NCI-H2227 (cell line): ENCODE results near the gene CNNM4.

Source experiments
- DNase-seq: peaks from one replicate; lab custom pipeline; 2025; ENCODE audit not compliant: unreplicated experiment; lab: John Stamatoyannopoulos, UW

Gene CNNM4

DNA sequence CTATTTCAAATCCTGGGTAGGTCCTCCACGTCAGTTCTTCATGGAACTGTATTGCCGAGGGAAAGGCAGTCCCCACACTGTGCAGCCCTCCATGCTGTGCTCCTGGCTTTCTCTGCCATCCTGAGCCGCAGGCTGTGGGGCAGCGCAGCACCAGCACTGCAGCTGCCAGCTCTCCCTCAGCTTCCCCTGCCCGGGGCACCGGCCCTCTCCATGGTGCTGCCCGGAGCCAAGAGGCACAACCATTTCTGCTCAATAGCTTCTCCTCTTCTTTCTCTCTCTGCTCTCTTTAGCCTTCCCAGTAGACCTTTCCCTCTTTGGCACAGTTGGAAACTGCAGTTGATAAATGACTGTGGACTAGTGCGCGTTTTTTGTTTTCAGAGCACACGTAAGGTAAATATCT lies 71.0 kb downstream of the CNNM4 start:
- no peak for DNase-seq

DNA sequence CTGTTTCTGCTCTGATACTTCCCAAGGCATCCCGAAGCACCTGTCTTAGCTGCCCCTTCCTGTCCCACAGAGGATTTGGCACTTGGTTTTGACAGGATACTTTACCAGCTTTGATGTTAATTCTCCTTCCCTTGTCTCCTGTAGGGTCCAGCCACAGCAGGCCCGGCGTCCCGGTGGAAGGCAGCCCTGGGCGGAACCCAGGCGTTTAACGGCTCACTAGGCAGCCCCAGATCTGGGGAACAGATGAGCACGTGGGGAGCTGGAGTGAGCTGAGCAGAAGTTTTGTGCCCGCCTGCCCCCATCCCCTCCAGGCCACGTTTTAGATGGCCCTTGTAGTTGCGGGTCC lies 71.7 kb downstream of the CNNM4 start:
- no peak for DNase-seq

DNA sequence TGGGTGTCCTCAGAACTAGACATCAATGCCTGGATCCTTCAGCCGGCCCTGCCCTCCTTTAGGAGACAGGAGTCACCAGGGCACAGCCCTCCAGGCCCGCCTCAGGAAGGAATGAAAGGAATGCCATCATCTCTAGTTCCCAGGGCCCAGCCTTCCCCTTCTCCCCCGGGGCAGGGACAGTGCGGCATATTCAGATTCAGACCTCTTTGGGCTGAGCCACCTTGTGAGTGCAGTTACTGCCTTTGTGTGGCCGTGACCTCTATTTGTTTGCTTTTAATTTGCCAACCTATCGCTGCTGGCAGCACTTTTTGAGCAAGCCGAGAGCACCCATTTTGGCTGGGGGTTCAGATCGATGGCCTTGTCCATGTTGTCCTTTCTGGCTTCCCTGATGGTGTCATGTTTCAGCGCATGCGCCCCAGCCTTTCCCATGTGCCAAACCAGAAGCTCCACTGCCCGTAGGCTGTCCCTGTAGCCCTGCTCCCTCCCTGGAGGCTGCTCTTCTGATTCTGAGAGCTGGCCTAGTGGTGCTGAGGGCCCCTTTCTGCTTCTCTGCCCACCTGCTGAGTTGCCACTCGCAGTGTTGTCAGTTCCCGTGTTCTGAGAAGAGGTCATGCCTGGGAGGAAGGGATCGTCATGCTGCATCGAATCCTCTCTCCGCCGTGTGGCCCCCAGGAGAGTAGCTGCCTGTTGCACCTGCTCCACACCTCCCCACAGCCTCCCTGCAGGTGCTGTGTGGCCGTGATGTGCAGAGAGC lies 72.2 kb downstream of the CNNM4 start:
- peak; percentile 55 for DNase-seq

DNA sequence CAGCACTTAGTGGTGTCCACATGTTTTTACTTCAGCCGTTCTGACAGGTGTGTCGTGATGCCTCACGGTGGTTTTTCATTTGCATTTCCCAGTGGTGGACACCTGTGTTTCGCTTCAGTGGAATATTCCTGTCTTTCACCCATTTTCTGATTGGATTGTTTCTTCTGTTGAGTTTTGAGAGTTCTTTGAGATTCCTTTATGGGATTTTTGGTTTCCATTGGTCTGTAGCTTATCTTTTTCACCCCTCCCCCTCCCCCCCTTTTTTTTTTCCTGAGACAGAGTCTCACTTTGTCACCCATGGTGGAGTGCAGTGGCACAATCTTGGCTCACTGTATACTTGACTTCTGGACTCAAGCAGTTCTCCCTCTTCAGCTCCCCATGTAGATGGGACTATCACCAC lies 75.1 kb downstream of the CNNM4 start:
- no peak for DNase-seq

GRCh38 chr2:96837575-96837974 lies 76.9 kb downstream of the CNNM4 start:
- no peak for DNase-seq

DNA sequence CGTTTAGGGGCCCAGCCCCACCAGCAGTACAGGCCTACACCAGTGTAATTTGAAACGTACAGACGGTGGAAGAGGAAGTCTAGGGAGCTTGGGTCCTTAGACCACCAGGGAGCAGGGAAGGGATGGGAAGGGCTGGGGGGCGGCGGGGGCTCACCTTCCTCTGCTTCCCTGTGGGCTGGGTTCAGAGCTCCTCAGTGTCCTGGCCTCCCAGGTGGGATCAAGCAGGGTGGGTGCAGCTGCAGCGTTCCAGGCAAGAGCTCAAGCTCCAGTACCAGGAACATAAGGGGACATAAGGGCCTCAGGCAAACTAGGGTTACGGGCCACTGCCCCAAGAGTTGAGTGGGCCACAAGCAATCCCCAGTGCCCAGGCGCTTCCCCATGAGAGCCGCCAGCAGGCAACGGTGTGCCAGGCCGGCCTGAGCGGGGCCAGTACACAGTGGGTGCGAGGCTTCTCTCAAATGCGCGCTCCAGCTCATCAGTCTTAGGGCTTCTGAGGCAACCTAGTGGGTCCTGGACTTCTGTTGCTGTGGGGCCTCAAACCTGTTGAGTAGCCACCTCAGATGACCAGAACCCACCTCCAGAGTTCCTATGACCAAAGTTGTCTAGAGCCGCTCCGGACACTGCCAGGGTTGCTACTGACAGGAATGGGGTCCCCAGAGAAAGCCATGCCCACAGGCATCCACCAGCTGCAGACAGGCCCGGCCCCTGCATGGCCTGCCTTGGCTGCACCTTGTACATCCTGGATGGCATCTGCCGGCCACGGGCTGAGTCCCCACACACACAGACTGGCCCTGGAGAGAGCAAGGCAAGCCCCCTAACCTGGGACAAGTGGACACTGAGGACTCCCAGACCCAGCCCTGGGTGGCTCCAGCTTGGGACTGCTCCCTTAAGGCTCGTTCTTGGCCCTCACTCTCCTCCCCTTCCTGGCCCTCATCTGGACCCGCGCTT lies 77.9 kb downstream of the CNNM4 start:
- DNase-seq = no peak

- DNase-seq = no peak
Measured at GRCh38 chr2:96839293-96839874, 78.7 kb downstream of the CNNM4 start.

GRCh38 chr2:96839875-96840850 lies 79.5 kb downstream of the CNNM4 start:
- DNase-seq = no peak

DNA sequence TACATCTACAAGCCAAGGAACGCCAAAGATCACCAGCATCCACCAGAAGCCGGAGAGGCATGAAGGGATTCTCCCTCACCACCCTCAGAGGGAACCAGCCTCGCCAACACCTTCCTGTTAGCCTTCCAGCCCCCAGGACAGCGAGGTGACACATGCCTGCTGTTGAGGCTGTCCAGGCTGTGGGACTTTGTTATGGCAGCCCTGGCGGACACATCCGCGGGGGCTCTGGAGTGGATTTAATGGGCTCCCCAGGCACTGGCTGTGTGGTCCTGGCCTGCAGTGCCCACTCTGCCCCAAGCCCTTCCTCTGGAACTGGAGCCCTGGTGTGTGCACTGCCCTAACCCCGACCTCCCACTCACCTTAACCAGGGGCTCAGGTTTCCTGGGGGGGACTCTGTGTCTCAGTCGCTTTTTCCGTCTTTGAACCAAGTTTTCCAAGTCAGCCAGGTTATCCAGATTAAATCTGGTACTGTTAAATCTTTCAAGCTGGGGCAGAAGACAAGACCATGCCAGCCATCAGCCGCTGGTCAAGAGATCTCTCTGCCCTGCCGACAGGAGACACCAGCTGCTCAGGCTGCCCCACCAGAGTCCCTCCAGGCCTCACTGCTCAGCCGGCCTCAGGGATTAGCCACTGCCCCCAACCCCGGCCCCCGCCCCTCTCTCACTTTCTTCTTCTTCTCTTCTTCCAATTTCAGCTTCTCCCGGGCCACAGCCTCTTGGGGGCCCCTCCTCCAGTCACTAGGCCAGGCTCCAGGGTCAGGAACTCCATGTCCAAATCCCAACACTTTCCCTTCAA lies 81.2 kb downstream of the CNNM4 start:
- DNase-seq = no peak

DNA sequence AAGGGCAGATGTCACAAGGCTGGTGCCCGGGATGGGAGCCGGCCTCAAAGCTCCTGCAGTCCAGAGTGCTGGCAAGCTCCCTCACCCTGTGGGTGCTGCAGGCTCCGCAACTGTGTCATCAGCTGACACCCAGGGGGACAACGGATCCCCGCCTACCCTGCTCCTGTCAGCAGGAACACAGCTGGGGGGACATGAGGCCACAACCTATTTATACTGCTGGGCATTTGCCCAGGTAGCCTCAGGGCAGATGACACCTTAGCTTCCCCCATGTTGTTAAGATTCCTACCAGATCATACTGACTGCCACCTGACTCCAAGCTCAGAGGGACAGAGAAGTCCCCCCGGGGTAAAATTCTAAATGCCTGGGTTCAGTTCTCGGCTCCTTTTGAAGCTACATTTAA lies 81.9 kb downstream of the CNNM4 start:
- DNase-seq = no peak

GRCh38 chr2:96843538-96844268 lies 83.0 kb downstream of the CNNM4 start, which contains the start of gene ANKRD23:
ANKRD23 (minus strand) TSS chr2:96844021; CDS start chr2:96843992, 29 bp downstream.
- no peak for DNase-seq

DNA sequence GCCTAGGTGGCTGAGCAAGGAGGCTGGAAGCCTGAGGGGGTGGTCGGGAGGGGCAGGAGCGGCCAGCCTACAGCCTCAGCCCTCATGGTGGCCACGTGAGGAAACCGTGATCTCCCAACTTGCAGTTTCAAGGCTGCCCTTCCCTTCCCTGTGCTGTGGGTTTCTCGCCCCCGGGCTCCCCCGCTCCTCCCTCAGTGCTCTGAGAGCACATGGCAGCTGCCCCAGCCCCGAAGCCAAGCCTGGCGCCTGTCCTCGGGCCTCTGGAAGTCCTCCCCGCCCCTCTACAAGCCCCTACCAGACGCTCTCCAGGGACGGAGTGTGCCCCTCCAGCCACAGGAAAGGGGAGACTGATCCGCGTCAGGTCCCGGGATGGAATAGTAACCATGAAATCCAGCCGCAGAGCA lies 83.7 kb downstream of the CNNM4 start:
- no peak for DNase-seq

DNA sequence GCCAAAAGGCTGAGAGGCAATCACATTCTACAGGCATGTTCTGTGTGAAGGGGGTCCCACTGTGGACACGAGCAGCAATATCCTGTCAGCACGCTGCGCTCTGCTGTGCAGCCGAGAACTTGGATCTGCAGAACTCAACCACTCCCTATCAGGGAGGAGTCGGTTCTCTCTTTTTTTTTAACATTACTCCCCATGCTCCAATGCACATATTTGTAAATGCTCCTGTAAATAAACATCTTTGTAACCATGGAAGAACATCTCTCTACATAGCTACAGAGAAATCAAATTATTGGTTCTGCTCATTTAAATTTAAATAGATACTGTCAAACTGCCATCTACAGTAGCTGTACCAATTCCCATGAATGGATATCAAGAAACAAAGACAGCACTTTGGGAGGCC lies 86.1 kb downstream of the CNNM4 start:
- no peak for DNase-seq

DNA sequence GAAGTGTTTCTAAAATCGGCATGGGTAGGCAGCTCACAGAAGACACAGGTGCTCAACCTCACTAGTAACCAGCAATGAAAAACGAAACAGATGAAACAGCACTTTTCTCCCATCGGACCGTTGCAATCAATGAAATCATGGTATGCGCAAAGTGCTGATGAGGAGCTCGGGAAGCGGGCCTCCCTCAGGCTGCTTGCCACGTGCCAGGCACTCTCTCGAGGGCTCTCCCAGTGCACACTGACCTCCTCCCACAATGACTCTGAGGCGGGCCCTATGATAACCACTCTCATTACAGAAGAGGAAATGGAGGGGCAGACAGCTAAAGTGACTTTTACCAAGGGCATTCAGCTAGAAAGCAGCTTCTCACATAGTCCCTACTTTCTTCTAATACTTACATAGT lies 86.9 kb downstream of the CNNM4 start:
- DNase-seq = no peak

GRCh38 chr2:96848264-96848663 lies 87.6 kb downstream of the CNNM4 start:
- DNase-seq = no peak

- DNase-seq = no peak
Measured at GRCh38 chr2:96852667-96853066, 92.0 kb downstream of the CNNM4 start.

DNA sequence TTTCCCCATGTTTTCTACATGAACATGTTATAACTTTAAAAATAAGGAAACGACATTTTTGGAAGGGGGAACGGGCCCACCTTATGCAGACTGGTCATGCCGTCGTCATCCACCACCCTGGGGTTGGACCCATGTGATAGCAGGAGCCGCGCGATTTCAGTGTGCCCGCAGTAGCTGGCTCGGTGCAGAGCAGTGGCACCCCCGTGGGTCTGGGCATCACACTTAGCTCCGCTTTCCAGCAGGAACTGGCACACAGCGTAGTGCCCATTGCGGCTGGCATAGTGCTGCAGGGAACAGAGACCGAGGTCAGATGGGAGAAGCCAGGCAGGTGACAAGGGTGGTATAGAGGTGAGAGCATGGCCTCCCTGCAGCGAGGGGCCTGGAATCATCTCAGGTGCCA lies 92.6 kb downstream of the CNNM4 start:
- DNase-seq = no peak

DNA sequence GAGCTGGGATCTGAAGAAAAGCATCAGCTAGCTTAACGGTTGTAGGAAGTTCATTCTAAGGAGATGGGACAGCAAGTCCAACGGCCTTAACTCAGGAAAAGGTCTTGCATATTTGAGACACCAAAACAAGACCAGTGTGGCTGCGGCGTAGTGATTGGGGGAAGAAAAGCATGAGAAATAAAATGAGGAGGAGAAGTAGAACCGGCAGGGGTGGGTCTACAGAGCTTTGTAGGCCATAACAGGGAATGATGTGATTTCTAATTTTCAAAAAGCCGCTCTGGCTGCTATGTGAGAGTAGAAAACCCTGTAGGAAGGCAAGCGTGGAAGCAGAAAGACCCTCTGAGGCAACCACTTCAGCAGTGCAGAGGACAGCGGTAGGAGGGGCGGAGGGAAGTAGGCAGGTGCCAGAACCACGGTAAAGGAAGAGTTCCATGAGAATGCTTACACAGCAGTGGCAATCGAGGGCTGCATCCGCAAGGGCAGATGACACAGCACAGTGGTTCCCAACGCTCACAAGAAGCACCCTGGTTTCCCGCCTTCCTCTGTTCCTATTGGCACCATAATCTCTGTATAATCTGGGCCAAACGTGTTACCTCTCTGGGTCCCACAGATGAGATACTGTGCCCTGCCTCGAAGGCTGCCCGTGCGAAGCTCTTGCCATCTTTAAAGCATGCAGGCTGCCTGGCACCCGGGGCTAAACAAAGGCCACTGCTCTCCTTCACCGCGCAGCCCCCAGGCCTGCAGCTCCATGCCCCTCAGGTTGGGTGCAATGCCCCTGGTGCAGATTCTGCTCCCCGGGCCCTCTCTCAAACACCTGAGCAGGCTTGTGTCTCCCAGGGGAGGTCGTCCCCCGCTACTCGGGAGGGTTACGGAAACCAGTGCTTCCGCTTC lies 96.3 kb downstream of the CNNM4 start:
- peak; percentile 41 for DNase-seq
